ENCODE data around the gene ZCCHC17.

The ZCCHC17 gene

GRCh38 chr1:31376375-31377134 is 79.7 kb downstream of the ZCCHC17 start:
- H3K27me3 ChIP-seq (ENCODE audit: low read depth, low read length), result no peaks in the 10 kb centered on the region
- TF ChIP-seq EZH2phosphoT487 (IDR thresholded peaks at IDR 0.05; ENCODE audit: low read depth) (no peak), CTCF (IDR thresholded peaks at IDR 0.05; ENCODE audit: low read depth, low read length) (no peak)
- no peak overlapping the region for H3K9ac ChIP-seq (ENCODE audit: low read length)
- no peak overlapping the region for H3K4me3 ChIP-seq (ENCODE audit: low read length)
- H3K27ac ChIP-seq (ENCODE audit: low read length), result no peak overlapping the region
- no peaks in the 10 kb centered on the region for H3K79me2 ChIP-seq (ENCODE audit: low read length)
- H3K36me3 ChIP-seq (replicated peaks; ENCODE audit: low read depth, low read length), result no peaks in the 10 kb centered on the region
- no peak overlapping the region for H3K4me2 ChIP-seq (ENCODE audit: low read length)
- no peaks in the 10 kb centered on the region for H4K20me1 ChIP-seq (ENCODE audit: insufficient read depth, low read length)
- H2AFZ ChIP-seq (ENCODE audit: low read depth, low read length), result no peak overlapping the region
- no peaks in the 10 kb centered on the region for H3K9me3 ChIP-seq (ENCODE audit: insufficient read depth, low read length)
- H3K4me1 ChIP-seq (ENCODE audit: low read length), result no peaks in the 10 kb centered on the region

GRCh38 chr1:31377364-31377863 is 80.6 kb downstream of the ZCCHC17 start:
- H2AFZ ChIP-seq (ENCODE audit: low read depth, low read length), result no peak overlapping the region
- no peak overlapping the region for H3K27ac ChIP-seq (ENCODE audit: low read length)
- no peaks in the 10 kb centered on the region for H3K9me3 ChIP-seq (ENCODE audit: insufficient read depth, low read length)
- no peaks in the 10 kb centered on the region for H3K79me2 ChIP-seq (ENCODE audit: low read length)
- no peaks in the 10 kb centered on the region for H3K27me3 ChIP-seq (ENCODE audit: low read depth, low read length)
- H3K9ac ChIP-seq (ENCODE audit: low read length), result no peak overlapping the region
- H3K36me3 ChIP-seq (replicated peaks; ENCODE audit: low read depth, low read length), result no peaks in the 10 kb centered on the region
- no peak overlapping the region for H3K4me2 ChIP-seq (ENCODE audit: low read length)
- H3K4me3 ChIP-seq (ENCODE audit: low read length), result no peak overlapping the region
- H4K20me1 ChIP-seq (ENCODE audit: insufficient read depth, low read length), result no peaks in the 10 kb centered on the region
- no peaks in the 10 kb centered on the region for H3K4me1 ChIP-seq (ENCODE audit: low read length)
- TF ChIP-seq EZH2phosphoT487 (IDR thresholded peaks at IDR 0.05; ENCODE audit: low read depth), result no peak
- no peak for TF ChIP-seq CTCF (IDR thresholded peaks at IDR 0.05; ENCODE audit: low read depth, low read length)

GRCh38 chr1:31378001-31378400 is 81.2 kb downstream of the ZCCHC17 start:
- no peak for TF ChIP-seq EZH2phosphoT487 (IDR thresholded peaks at IDR 0.05; ENCODE audit: low read depth)
- TF ChIP-seq CTCF (IDR thresholded peaks at IDR 0.05; ENCODE audit: low read depth, low read length), result no peak
- Histone ChIP-seq H3K4me2 (ENCODE audit: low read length) (no peak overlapping the region), H4K20me1 (ENCODE audit: insufficient read depth, low read length) (no peaks in the 10 kb centered on the region), H3K9me3 (ENCODE audit: insufficient read depth, low read length) (no peaks in the 10 kb centered on the region), H2AFZ (ENCODE audit: low read depth, low read length) (no peak overlapping the region), H3K4me3 (ENCODE audit: low read length) (no peak overlapping the region), H3K4me1 (ENCODE audit: low read length) (no peaks in the 10 kb centered on the region), H3K27ac (ENCODE audit: low read length) (no peak overlapping the region), H3K79me2 (ENCODE audit: low read length) (no peaks in the 10 kb centered on the region), H3K9ac (ENCODE audit: low read length) (no peak overlapping the region), H3K36me3 (replicated peaks; ENCODE audit: low read depth, low read length) (no peaks in the 10 kb centered on the region), H3K27me3 (ENCODE audit: low read depth, low read length) (no peaks in the 10 kb centered on the region)

GRCh38 chr1:31380181-31380580 is 83.3 kb downstream of the ZCCHC17 start:
- Histone ChIP-seq H3K27me3 (ENCODE audit: low read depth, low read length) (no peaks in the 10 kb centered on the region), H3K4me3 (ENCODE audit: low read length) (no peak overlapping the region), H3K9me3 (ENCODE audit: insufficient read depth, low read length) (no peaks in the 10 kb centered on the region)

More at GRCh38 chr1:31380181-31380580, 83.3 kb downstream of the ZCCHC17 start:
- no peak overlapping the region for H3K9ac ChIP-seq (ENCODE audit: low read length)
- H3K79me2 ChIP-seq (ENCODE audit: low read length), result no peaks in the 10 kb centered on the region
- H3K27ac ChIP-seq (ENCODE audit: low read length), result no peak overlapping the region
- TF ChIP-seq CTCF (IDR thresholded peaks at IDR 0.05; ENCODE audit: low read depth, low read length) (no peak), EZH2phosphoT487 (IDR thresholded peaks at IDR 0.05; ENCODE audit: low read depth) (no peak)
- no peaks in the 10 kb centered on the region for H3K36me3 ChIP-seq (replicated peaks; ENCODE audit: low read depth, low read length)
- H3K4me2 ChIP-seq (ENCODE audit: low read length), result no peak overlapping the region
- H4K20me1 ChIP-seq (ENCODE audit: insufficient read depth, low read length), result no peaks in the 10 kb centered on the region
- no peak overlapping the region for H2AFZ ChIP-seq (ENCODE audit: low read depth, low read length)
- H3K4me1 ChIP-seq (ENCODE audit: low read length), result no peaks in the 10 kb centered on the region
